Uterus (tissue), 2 donors: ENCODE results near the gene DUSP1.

Source experiments
- CTCF ChIP-seq, 4 experiments: fragments of 200-600 bp in 2 of 4; fragments of 450-650 bp in 2 of 4; sonication (generic) in 2 of 4; IDR thresholded peaks; one replicate each; pipeline ENCODE4 v1.5.1; 2016 to 2019; ENCODE audit warnings: antibody characterized with exemption in 4 of 4, mild to moderate bottlenecking in 2 of 4, moderate library complexity in 1 of 4
- POLR2A ChIP-seq, 2 donors: fragments of 450-650 bp; IDR thresholded peaks; one replicate each; pipeline ENCODE4 v1.6.1; 2016; ENCODE audit warnings: antibody characterized with exemption in 2 of 2, mild to moderate bottlenecking in 1 of 2, moderate library complexity in 1 of 2

DNA sequence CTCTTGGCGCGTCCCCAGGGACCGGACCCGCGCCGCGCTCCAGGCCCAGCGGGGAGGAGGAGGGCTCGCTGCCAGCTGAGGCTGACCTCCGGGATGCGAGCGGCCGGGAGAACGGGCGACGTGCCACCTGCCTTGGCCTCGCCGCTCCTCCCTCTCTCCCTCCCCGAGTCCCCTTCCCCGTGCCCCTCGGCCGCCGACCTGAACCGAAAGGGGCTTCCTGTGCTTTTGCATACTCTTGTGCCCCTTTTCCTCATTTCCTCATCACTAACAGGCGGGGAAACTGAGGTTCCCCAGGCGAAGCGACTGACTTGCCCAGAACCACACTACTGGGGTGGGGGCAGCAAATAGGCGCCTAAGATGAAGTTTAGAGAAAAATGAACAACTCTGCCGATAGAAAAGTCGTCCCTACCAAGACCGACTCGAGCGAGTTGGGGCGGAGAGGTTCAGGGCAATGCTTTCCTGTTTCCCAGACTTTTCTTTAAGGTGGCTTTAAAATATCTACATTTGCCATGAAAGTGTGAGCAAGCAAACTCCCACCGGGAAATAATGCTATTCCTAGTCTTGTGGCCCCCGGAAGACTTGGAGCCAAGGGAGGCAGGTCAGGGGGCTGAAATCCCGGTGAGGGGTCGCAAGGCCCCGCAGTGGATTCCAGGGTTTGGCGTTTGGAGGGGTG is 580 bp upstream of the DUSP1 start:
- no peak for TF ChIP-seq CTCF (IDR thresholded peaks at IDR 0.05)
- no peak for TF ChIP-seq POLR2A (IDR thresholded peaks at IDR 0.05)
